SU-DHL-6 (cell line): ENCODE data around the gene SMAD5.

Experiments
- H2AFZ ChIP-seq: fragments of 200-600 bp; sonication (generic); 2 replicates; pipeline ENCODE4 v1.6.1; 2014; ENCODE audit warnings: low read depth, mild to moderate bottlenecking, moderate library complexity, mixed read lengths, antibody characterized with exemption, low read length; ENCODE audit not compliant: severe bottlenecking
- H3F3A ChIP-seq: fragments of 200-600 bp; shearing (Covaris generic); 2 replicates; pipeline ENCODE4 v1.6.0; 2016; ENCODE audit warnings: antibody characterized with exemption, mild to moderate bottlenecking; ENCODE audit not compliant: insufficient read depth
- H3K27ac ChIP-seq: fragments of 200-600 bp; sonication (generic); 2 replicates; pipeline ENCODE4 v1.5.1; 2016; ENCODE audit warnings: low read depth, mild to moderate bottlenecking, low read length, moderate library complexity, mixed read lengths
- H3K27me3 ChIP-seq: fragments of 200-600 bp; sonication (generic), shearing (Covaris generic); 2 replicates; pipeline ENCODE4 v1.6.0; 2014; ENCODE audit warnings: mild to moderate bottlenecking, low read length
- H3K36me3 ChIP-seq: fragments of 200-600 bp; sonication (generic); 2 replicates; pipeline ENCODE4 v1.6.1; 2014; ENCODE audit warnings: mild to moderate bottlenecking, low read length, mixed read lengths
- H3K4me2 ChIP-seq: fragments of 300-600, 200-600 bp; shearing (Covaris generic), sonication (generic); 2 replicates; pipeline ENCODE4 v1.6.0; 2014; ENCODE audit warnings: low read length, low read depth, mild to moderate bottlenecking; ENCODE audit not compliant: poor library complexity, severe bottlenecking
- H3K4me3 ChIP-seq: fragments of 200-600 bp; sonication (generic); 2 replicates; pipeline ENCODE4 v1.5.1; 2014; ENCODE audit warnings: antibody characterized with exemption, low read length, mild to moderate bottlenecking, mixed read lengths; ENCODE audit not compliant: insufficient read depth, poor library complexity, severe bottlenecking
- H3K79me2 ChIP-seq: fragments of 200-600 bp; sonication (generic); 2 replicates; pipeline ENCODE4 v1.6.1; 2014; ENCODE audit warnings: mild to moderate bottlenecking, low read length, moderate library complexity; ENCODE audit not compliant: insufficient read depth
- H3K9ac ChIP-seq: fragments of 200-600 bp; sonication (generic); 2 replicates; pipeline ENCODE4 v1.7.0; 2014; ENCODE audit warnings: mild to moderate bottlenecking, low read length
- H3K9me2 ChIP-seq: fragments of 200-600 bp; sonication (generic); replicated peaks from 2 replicates; pipeline ENCODE4 v1.6.1; 2014; ENCODE audit warnings: low read length; ENCODE audit not compliant: insufficient read depth
- H3K9me3 ChIP-seq: fragments of 200-600 bp; sonication (generic); 2 replicates; pipeline ENCODE4 v1.6.1; 2014; ENCODE audit warnings: low read length, mixed read lengths; ENCODE audit not compliant: insufficient read depth
- H4K20me1 ChIP-seq: fragments of 200-600 bp; sonication (generic); 2 replicates; pipeline ENCODE4 v1.6.1; 2014; ENCODE audit warnings: low read depth, mild to moderate bottlenecking, antibody characterized with exemption, low read length, moderate library complexity, mixed read lengths
- EZH2phosphoT487 ChIP-seq: fragments of 200-600 bp; sonication (generic), shearing (Covaris generic); conservative IDR thresholded peaks from 2 replicates; pipeline ENCODE4 v1.6.1; 2018; ENCODE audit warnings: mild to moderate bottlenecking, antibody characterized with exemption, low read length, moderate library complexity, mixed read lengths
- TF ChIP-seq, protein P1 (sequence below): fragments of 200-600 bp; sonication (generic); IDR thresholded peaks from one replicate; pipeline ENCODE4 v1.5.1; 2017; ENCODE audit warnings: antibody characterized with exemption, mild to moderate bottlenecking, low read length, moderate library complexity; ENCODE audit not compliant: insufficient read depth, poor library complexity, severe bottlenecking

Gene SMAD5

DNA sequence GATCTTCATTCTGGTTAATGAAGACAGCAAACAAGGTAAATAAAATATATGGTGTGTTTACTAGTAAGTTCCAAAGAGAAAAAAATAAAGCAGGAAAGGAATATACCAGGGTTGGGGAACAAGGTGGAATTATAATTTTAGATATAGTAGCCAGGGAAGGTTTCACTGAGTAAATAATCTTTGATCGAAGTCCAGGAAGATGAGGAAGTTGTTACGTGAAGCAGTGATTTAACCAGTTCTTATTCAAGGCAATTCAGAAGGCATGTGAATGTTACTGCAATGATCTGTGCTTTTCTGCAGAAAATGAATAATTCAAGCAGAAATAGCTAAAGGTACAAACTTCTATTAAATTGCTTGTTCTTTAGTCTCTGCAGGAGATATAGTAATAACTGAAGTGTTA lies 54.2 kb downstream of the SMAD5 start:
- H4K20me1 ChIP-seq, result no peaks in the 10 kb centered on the region
- no peak overlapping the region for H3K9ac ChIP-seq
- H3K9me3 ChIP-seq, result no peaks in the 10 kb centered on the region
- H3F3A ChIP-seq, result 0 out of 2 replicates have a peak, but pooled peaks cover 4% of the 10 kb centered on the region
- TF ChIP-seq, protein P1, sequence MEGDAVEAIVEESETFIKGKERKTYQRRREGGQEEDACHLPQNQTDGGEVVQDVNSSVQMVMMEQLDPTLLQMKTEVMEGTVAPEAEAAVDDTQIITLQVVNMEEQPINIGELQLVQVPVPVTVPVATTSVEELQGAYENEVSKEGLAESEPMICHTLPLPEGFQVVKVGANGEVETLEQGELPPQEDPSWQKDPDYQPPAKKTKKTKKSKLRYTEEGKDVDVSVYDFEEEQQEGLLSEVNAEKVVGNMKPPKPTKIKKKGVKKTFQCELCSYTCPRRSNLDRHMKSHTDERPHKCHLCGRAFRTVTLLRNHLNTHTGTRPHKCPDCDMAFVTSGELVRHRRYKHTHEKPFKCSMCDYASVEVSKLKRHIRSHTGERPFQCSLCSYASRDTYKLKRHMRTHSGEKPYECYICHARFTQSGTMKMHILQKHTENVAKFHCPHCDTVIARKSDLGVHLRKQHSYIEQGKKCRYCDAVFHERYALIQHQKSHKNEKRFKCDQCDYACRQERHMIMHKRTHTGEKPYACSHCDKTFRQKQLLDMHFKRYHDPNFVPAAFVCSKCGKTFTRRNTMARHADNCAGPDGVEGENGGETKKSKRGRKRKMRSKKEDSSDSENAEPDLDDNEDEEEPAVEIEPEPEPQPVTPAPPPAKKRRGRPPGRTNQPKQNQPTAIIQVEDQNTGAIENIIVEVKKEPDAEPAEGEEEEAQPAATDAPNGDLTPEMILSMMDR, result no peak
- TF ChIP-seq EZH2phosphoT487, result no peak
- no peaks in the 10 kb centered on the region for H3K79me2 ChIP-seq
- H3K27ac ChIP-seq, result no peak overlapping the region
- no peaks in the 10 kb centered on the region for H3K9me2 ChIP-seq
- H3K27me3 ChIP-seq, result no peaks in the 10 kb centered on the region
- H3K4me2 ChIP-seq, result no peak overlapping the region
- no peak overlapping the region for H2AFZ ChIP-seq
- no peak overlapping the region for H3K4me3 ChIP-seq
- peaks cover 8% of the 10 kb centered on the region; the same call in 1 of the 2 replicates for H3K36me3 ChIP-seq

DNA sequence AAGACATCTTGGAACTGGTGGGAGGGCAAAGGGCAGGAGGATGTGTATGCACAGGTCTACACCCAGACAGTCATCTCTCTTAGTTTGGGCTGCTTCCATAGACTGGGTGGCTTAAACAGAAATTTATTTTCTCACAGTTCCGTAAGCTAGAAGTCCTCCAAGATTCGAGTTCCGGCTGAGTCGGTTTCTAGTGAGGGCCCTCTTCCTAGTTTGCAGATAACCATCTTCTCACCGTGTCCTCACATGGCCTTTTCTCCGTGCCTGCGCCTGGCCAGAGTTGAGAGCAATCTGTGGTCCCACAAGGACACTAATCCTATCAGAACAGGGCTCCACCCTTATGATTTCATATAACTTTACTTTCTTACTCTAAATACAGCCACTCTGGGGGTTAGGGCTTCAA lies 56.2 kb downstream of the SMAD5 start:
- Histone ChIP-seq H3K4me3 (no peak overlapping the region), H3K9me2 (no peaks in the 10 kb centered on the region), H2AFZ (no peak overlapping the region), H3F3A (no peaks in the 10 kb centered on the region), H4K20me1 (no peaks in the 10 kb centered on the region), H3K9me3 (no peaks in the 10 kb centered on the region), H3K27me3 (no peaks in the 10 kb centered on the region), H3K79me2 (no peaks in the 10 kb centered on the region), H3K9ac (no peak overlapping the region), H3K27ac (no peak overlapping the region), H3K36me3 (peaks cover 5% of the 10 kb centered on the region; the same call in 1 of the 2 replicates), H3K4me2 (no peak overlapping the region)
- TF ChIP-seq, protein P1, result no peak
- no peak for TF ChIP-seq EZH2phosphoT487

- Histone ChIP-seq H4K20me1 (no peaks in the 10 kb centered on the region), H3K4me3 (no peak overlapping the region), H3K27ac (no peak overlapping the region), H3K9me3 (no peaks in the 10 kb centered on the region), H2AFZ (no peak overlapping the region), H3F3A (no peaks in the 10 kb centered on the region), H3K27me3 (no peaks in the 10 kb centered on the region), H3K9me2 (no peaks in the 10 kb centered on the region), H3K36me3 (peaks cover 5% of the 10 kb centered on the region; the same call in 1 of the 2 replicates), H3K79me2 (no peaks in the 10 kb centered on the region), H3K9ac (no peak overlapping the region), H3K4me2 (no peak overlapping the region)
- no peak for TF ChIP-seq EZH2phosphoT487
- TF ChIP-seq, protein P1, result no peak
These were observed 57.6 kb downstream of the SMAD5 start for GRCh38 chr5:136190091-136190720.
